Esophagus muscularis mucosa (tissue), 3 donors: Measurements from ENCODE around the gene APEX1.
"Not testable (repeated sequence)": the region's sequence is repeated elsewhere in the genome, so short reads cannot be mapped to it uniquely, and the experiment has no call there.

ENCODE experiments used
- POLR2A ChIP-seq: fragments of 450-650 bp; IDR thresholded peaks from one replicate; pipeline ENCODE4 v1.6.1; 2017; ENCODE audit warnings: antibody characterized with exemption, moderate library complexity, mild to moderate bottlenecking, low read depth
- TF ChIP-seq, protein P1 (sequence below), 3 experiments: fragments of 200-600 bp in 2 of 3; fragments of 450-650 bp in 1 of 3; sonication (generic) in 2 of 3; IDR thresholded peaks; one replicate each; pipeline ENCODE4 v1.5.1; 2017 to 2019; ENCODE audit warnings: antibody characterized with exemption in 3 of 3, mild to moderate bottlenecking in 2 of 3, moderate library complexity in 1 of 3

DNA sequence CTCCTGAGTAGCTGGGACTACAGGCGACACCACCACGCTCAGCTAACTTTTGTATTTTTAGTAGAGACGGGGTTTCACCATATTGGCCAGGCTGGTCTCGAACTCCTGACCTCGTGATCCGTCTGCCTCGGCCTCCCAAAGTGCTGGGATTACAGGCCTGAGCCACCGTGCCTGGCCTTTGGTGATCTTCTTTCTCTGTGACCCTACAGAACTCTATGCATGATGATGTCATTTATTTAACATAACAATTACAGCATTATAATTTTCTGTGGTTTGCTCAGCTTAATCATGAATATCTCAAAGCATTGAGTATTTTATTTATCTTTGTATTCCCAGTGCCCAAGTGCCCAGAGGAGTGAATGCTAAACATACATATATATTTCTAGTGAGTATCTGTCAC, 2.2 kb upstream of the APEX1 start:
- TF ChIP-seq POLR2A, result not testable (repeated sequence)
- TF ChIP-seq, protein P1, sequence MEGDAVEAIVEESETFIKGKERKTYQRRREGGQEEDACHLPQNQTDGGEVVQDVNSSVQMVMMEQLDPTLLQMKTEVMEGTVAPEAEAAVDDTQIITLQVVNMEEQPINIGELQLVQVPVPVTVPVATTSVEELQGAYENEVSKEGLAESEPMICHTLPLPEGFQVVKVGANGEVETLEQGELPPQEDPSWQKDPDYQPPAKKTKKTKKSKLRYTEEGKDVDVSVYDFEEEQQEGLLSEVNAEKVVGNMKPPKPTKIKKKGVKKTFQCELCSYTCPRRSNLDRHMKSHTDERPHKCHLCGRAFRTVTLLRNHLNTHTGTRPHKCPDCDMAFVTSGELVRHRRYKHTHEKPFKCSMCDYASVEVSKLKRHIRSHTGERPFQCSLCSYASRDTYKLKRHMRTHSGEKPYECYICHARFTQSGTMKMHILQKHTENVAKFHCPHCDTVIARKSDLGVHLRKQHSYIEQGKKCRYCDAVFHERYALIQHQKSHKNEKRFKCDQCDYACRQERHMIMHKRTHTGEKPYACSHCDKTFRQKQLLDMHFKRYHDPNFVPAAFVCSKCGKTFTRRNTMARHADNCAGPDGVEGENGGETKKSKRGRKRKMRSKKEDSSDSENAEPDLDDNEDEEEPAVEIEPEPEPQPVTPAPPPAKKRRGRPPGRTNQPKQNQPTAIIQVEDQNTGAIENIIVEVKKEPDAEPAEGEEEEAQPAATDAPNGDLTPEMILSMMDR (IDR thresholded peaks at IDR 0.05), result not testable (repeated sequence)
